Heart right ventricle (tissue), 12 donors: ENCODE measurements around the gene SNX8. TPM values are rescaled to one million over a fixed set of nuclear protein-coding genes. Genes with fewer than 3 reads are reported as not detected.

ENCODE experiments used
- microRNA-seq, 2 donors: library from miRNA; unstranded; fragments of <30 nt; microRNA quantifications; one replicate each; pipeline ENCODE4 v1.2.0, GENCODE V29; 2021
- polyA plus RNA-seq, 2 donors: library from polyadenylated mRNA; stranded (reverse); fragments of 200-250 nt; gene quantifications; one replicate each; pipeline ENCODE4 v1.2.3, GENCODE V29; 2013
- total RNA-seq, 10 donors: library from RNA; stranded (reverse); fragmentation: NEBNext Ultra II Directional in 3 of 10; extraction: Animal tissue kit (Norgen Biotek cat#: 25700) in 3 of 10; gene quantifications; one replicate each; pipeline versions ENCODE4 v1.2.1 to v1.2.4, GENCODE V29; 2021 to 2023
- donor health status: ischemic (EF 13 %, LVEDD 7.1; RV severe dilation, severe dysfunction).
- donor health status: healthy with polysubstance abuse.
- donor health status: DM: no; HTN: yes; CAD: no.
- donor health status: DM: no; HTN: no; CAD: no.
- donor health status: ischemic (EF 25% LVEDD 6.9; RV normal size, moderate dysfunction).
- donor health status: ischemic (EF 25% LVEDD 5.7; RV mildly dilated, moderate dysfunction).
- donor health status: healthy.
- donor health status: nonischemic (EF 11% LVEDD 7.7; RV severe dilation, severe dysfunction).
- donor health status: DM: yes; HTN: yes; CAD: no.
- donor health status: PGD.
- donor health status: ischemic (EF 29% LVEDD 5.4; RV normal size, mild dysfunction).
- donor health status: nonischemic (EF 23%, LVEDD 6.1; RV moderate dilation, normal function).

Gene SNX8
- total and polyA plus RNA-seq, 12 donors = 14.7 to 31.8 (median 20.4) TPM

Small RNA genes within 50 kb of the gene (microRNA-seq; reads per million reads assigned to microRNA genes)
- 0 reads per million in 2 donors for gene MIR6836

Other genes starting within 250 kb of the SNX8 start
- 10 to 100 TPM; 13.8 to 22.4 (median 18.7) TPM for gene MAD1L1, start 81.5 kb downstream of the SNX8 start, total RNA-seq
- gene MAD1L1, start 81.5 kb downstream of the SNX8 start, polyA plus RNA-seq = 10 to 100 TPM; 30.4 to 46.8 TPM
- gene MRM2, start 72.2 kb downstream of the SNX8 start, total RNA-seq = 10 to 100 TPM; 16.5 to 22.2 (median 19.6) TPM
- gene MRM2, start 72.2 kb downstream of the SNX8 start, polyA plus RNA-seq = 10 to 100 TPM; 14.2 to 25.0 TPM
- gene NUDT1, start 72.2 kb downstream of the SNX8 start, total RNA-seq = 10 to 100 TPM in 8 of 10 donors, 1 to 10 TPM in 2; 7.7 to 15.8 (median 11.9) TPM
- gene NUDT1, start 72.2 kb downstream of the SNX8 start, polyA plus RNA-seq = 10 to 100 TPM; 16.1 to 35.8 TPM
- gene EIF3B, start 40.4 kb upstream of the SNX8 start, total RNA-seq = 100 to 1,000 TPM in 1 of 10 donors, 10 to 100 TPM in 9; 64.0 to 102 (median 68.2) TPM
- gene EIF3B, start 40.4 kb upstream of the SNX8 start, polyA plus RNA-seq = 10 to 100 TPM; 48.6 to 81.5 TPM
- 10 to 100 TPM; 12.4 to 17.2 (median 14.0) TPM for gene CHST12, start 89.2 kb upstream of the SNX8 start, total RNA-seq
- gene CHST12, start 89.2 kb upstream of the SNX8 start, polyA plus RNA-seq = 10 to 100 TPM; 13.9 to 15.2 TPM
- not detected for gene GRIFIN, start 162.0 kb upstream of the SNX8 start, total RNA-seq
- gene GRIFIN, start 162.0 kb upstream of the SNX8 start, polyA plus RNA-seq = not detected
- 10 to 100 TPM in 4 of 10 donors, 1 to 10 TPM in 6; 2.4 to 11.8 (median 9.0) TPM for gene LFNG, start 205.3 kb upstream of the SNX8 start, total RNA-seq
- 10 to 100 TPM in 1 of 2 donors, 1 to 10 TPM in 1; 7.2 to 10.8 TPM for gene LFNG, start 205.3 kb upstream of the SNX8 start, polyA plus RNA-seq
- 10 to 100 TPM; 10.6 to 18.2 (median 12.8) TPM for gene BRAT1, start 241.1 kb upstream of the SNX8 start, total RNA-seq
- 10 to 100 TPM; 16.8 to 22.8 TPM for gene BRAT1, start 241.1 kb upstream of the SNX8 start, polyA plus RNA-seq
- 10 to 100 TPM in 4 of 10 donors, 1 to 10 TPM in 6; 7.8 to 13.8 (median 9.4) TPM for gene IQCE, start 244.5 kb upstream of the SNX8 start, total RNA-seq
- 1 to 10 TPM; 4.2 to 5.0 TPM for gene IQCE, start 244.5 kb upstream of the SNX8 start, polyA plus RNA-seq